NCI-H1417 (cell line): ENCODE data around the gene CACFD1.

ENCODE experiments used
- DNase-seq, 3 experiments: peaks; one replicate each; lab custom pipeline; 2025; lab: John Stamatoyannopoulos, UW

Gene CACFD1

GRCh38 chr9:133499892-133500270 lies 40.1 kb downstream of the CACFD1 start:
- DNase-seq = no peak

GRCh38 chr9:133502112-133502511 lies 42.3 kb downstream of the CACFD1 start:
- DNase-seq = no peak

- no peak for DNase-seq
Observed at GRCh38 chr9:133505186-133505830, 45.5 kb downstream of the CACFD1 start.

GRCh38 chr9:133505901-133506652 lies 46.3 kb downstream of the CACFD1 start:
- no peak for DNase-seq

GRCh38 chr9:133506653-133507038 lies 46.9 kb downstream of the CACFD1 start:
- peak in 1 of 3 experiments; percentile 10 for DNase-seq

- DNase-seq = no peak
Observed at GRCh38 chr9:133507246-133507965, 47.6 kb downstream of the CACFD1 start.

- no peak for DNase-seq
Observed at GRCh38 chr9:133508046-133508445, 48.3 kb downstream of the CACFD1 start.

- DNase-seq = peak; percentile 6 to 98 (median 95)
Observed at GRCh38 chr9:133509179-133510083, 49.7 kb downstream of the CACFD1 start.

- DNase-seq = no peak
Observed at GRCh38 chr9:133510926-133511505, 51.2 kb downstream of the CACFD1 start.

GRCh38 chr9:133511607-133512006 lies 51.8 kb downstream of the CACFD1 start:
- DNase-seq = no peak

GRCh38 chr9:133512253-133513213 lies 52.8 kb downstream of the CACFD1 start:
- DNase-seq = no peak

- DNase-seq = peak in 2 of 3 experiments; percentile 75 to 83
Observed at GRCh38 chr9:133513214-133514100, 53.7 kb downstream of the CACFD1 start.

- peak; percentile 5 to 78 (median 70) for DNase-seq
Observed at GRCh38 chr9:133514460-133515239, 54.9 kb downstream of the CACFD1 start.

- DNase-seq = no peak
Observed at GRCh38 chr9:133515240-133515610, 55.4 kb downstream of the CACFD1 start.

- DNase-seq = no peak
Observed at GRCh38 chr9:133515615-133516255, 56.0 kb downstream of the CACFD1 start.

GRCh38 chr9:133516256-133516960 lies 56.6 kb downstream of the CACFD1 start:
- DNase-seq = no peak

GRCh38 chr9:133516961-133517350 lies 57.2 kb downstream of the CACFD1 start:
- no peak for DNase-seq
